Activated CD4-positive, alpha-beta T cell treated with anti-CD3 and anti-CD28 coated beads, Interleukin-2, amount 50 U/mL, for 24 hours (primary cell): ENCODE measurements around the gene WWTR1.

Experiments used
- DNase-seq, 2 donors: peaks; one replicate each; pipeline ENCODE4 v3.0.0-alpha.2; 2020; ENCODE audit warnings: low read depth in 1 of 2, low spot score in 1 of 2

WWTR1 gene

GRCh38 chr3:149536429-149536828 lies 121.4 kb downstream of the WWTR1 start:
- no peak for DNase-seq

GRCh38 chr3:149535333-149535685 lies 122.5 kb downstream of the WWTR1 start:
- no peak for DNase-seq

DNA sequence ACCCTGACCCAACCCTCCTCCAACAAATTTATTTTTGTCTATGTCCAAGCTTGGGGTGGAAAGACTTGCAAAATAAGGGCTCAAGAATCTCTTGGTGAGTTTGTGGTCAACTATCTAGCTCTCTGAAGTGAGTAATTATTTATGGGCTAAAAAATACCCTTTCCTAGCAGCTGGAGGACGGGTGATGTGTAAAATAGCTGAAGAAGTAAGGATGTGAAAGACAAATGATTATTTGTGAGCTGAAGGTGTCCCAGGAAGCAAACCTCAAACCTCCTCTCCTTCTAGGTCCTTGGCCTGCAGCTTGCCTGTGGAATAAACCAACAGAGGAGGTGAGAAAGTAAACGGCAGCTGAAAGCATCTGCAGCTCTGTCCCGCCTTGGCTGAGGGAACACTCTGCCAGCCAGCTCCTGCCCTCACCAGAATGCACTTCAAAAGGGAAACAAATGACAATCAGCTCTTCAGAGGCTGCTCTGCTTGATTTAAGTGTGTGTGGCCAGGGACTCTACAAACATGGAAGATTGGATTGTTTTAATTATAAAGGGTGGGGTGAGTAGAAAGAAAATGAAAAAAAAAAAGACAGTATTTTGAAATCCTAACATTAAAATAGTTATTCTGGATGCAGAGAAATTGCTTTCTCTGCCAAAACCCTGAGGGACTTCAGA lies 123.0 kb downstream of the WWTR1 start:
- DNase-seq: no peak

GRCh38 chr3:149534082-149534481 lies 123.7 kb downstream of the WWTR1 start:
- DNase-seq: no peak

DNA sequence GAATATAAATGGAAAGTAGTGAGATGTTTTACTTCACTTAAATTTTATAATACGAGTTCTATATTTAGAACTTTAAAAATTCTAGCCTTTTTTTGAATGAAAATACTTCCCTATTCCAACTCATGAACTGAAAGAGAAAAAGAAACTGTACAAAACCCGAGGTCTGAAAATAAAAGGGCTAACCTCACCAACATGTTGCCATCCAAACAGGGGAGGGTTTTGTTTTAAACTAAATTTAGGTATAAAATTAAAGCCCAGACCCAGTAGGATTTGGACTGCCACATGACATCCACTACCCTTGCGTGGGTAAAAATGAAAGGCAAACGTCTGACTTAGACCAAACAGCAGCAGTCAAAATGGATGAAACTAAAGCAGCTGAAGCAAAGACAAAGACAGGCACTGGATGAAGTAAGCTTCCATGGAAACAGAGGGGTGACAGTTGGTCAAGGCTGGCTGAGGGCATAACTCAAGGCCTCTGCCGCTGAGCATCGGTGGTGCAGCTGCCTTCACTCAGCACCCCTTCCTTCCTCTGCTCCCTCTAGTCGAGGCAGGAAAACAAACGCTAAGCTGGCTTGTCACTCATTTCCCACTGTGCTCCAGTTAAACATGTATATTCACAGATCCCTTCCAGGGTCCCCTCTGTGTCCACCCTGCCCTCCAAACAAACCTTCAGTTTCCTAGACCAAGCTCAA lies 125.2 kb downstream of the WWTR1 start:
- no peak for DNase-seq

- no peak for DNase-seq
Observed at GRCh38 chr3:149529099-149529498, 128.7 kb downstream of the WWTR1 start.

- DNase-seq: no peak
Observed at GRCh38 chr3:149528340-149528650, 129.5 kb downstream of the WWTR1 start.

DNA sequence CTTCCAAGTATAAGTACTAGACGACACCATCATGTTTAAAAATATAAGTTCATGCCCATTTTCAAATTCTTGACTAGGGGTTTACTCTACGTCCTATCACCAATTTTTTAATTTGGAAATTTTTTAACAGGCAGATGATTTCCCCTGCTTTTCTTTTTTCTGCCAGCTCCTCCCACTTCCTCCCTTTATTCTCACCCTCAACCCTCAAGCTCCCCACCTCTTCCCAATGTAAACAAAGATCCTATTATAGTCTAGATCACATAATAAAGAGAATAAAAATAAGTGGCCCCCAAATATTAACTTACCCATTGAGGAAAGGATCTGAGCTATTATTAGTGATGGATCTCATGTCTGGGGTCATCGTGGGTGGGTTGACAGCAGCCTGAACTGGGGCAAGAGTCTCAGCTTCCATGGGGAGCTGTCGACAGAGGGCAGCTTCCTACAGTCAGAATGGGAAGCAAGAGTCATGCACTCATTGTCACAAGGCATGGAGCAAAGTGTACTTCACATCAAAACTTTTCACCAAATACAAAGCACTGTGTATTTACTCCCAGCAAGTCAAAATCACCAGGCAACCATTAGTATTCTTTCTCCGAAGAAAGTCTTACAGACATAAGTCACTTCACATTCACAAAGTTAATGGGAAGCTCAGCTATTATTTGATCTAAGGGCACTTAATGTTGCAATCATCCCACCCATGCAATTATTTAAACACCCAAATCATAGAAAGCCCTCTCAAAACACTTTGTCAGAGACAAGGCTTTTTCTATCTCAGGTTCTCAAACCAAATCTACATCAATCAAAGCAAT lies 130.1 kb downstream of the WWTR1 start:
- no peak for DNase-seq

DNA sequence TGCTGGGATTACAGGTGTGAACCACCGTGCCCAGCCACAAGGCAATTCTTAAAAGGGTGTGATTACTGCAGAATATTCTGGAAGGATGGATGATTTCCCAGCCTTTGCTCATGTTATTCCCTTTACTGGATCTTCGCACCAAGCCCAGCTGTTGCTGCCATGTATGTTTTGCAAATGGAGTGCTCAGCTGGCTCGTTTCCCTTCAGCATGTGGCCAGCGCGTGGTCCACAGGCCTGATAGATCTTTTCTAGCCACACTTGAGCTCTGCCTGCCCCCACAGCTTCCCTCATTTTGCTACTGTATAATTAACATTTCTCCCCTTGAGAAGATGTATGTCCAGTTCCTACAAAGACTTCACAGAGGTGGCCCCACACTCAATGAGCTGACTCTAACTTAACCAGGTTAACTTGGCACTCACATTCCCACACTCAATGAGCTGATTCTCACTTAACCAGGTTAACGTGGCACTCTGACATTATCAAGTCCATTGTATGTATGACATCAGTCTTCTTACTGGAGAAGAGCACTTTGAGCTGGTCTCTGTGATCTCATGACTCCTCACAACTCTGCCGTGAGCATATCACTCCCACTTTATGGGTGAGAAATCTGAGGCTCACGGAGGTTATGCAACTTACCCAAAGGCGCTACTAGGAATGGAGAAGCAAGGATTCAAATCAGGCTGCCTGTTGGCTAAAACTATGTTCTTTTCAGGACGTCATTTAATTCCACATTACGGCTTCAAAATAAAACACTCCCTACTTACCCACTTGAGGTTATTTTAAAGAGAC lies 134.1 kb downstream of the WWTR1 start:
- no peak for DNase-seq

GRCh38 chr3:149519912-149520311 lies 137.9 kb downstream of the WWTR1 start:
- DNase-seq: no peak

DNA sequence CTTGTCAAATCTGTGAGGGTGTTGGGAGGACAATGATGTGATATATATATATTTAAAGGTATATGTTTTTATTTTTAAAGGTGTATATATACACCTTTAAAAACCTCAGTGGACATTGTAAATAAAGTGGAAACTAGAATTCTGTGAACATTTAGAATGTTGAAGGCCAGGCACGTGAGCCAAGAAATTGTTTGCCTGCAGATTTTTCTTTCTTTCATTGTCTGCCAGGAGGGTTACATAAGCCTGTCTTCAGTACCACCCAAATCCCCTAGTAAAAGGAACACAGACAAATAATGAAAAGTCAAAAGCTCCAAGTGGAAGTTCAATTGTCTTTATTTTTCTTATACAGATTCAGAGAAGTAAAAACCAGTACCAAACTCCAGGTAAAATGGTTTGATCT lies 140.9 kb downstream of the WWTR1 start:
- DNase-seq: no peak

DNA sequence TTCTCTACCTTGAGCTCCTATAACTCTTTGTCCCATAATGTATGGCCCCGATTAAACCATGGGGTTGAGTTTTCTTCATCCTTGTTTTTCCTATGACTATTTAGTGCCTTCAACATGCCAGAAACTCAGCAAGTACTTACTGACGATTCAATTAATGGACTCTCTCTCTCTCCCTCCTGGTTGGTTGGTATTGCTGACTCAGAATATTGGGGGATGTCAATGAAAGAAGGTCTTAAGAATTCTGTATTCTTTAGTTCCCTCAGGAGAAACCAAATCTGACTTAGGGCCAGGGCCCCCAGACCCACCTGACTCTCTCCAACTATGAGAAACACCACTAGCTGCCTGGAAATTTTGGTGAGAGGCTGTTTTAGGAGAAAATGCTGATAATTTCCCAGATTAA lies 142.6 kb downstream of the WWTR1 start:
- no peak for DNase-seq

DNA sequence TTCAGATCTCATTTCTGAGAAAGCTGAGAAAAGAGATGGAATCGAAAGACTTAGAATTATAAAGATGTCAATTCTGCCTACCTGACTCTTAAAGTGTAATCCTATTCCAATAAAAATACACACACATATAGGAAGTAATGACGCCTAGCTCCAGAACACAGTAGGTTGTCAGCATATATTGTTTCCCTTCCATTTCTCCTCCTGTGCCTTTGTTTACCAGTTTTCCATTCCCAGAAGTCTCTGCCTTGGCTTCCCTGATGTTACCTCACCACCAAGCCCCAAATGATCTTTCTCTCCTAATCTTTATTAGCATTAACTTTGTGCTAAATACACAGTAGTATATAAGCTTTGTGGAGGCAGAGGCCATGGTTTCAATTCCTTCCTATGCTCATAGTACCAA lies 143.4 kb downstream of the WWTR1 start:
- no peak for DNase-seq

DNA sequence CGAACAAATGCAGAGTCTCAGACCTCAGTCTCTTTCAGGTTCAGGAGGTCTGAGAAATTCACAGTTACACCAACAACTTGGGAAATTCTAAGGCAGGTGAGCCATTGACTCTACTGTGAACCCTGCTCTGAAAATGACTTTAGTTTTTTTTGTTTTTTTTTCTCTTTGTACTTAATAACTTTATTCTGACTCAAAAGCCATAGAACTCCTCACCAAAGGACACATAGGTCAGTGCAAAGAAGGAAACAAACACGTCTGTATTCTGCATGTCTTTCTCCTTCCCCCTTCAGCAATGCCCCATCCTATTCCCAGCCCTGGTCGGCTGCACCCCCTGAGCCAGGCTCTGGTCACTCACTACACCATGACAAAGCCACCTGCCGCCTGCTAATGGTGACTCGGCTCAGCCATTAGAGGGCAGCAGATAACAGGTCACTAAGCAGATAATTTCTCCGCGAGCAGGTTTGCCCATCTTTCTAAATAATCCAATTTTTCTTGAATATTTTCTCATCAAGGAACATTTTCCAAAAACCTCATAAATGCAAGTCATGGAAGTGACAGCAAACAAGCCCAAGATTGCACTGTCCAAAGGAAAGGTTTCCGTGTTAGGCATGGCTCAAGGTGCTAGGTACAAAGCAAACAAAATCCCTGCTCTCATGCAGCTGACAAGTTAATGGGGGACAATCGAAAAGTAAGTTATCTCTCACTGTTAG lies 145.6 kb downstream of the WWTR1 start:
- no peak for DNase-seq

DNA sequence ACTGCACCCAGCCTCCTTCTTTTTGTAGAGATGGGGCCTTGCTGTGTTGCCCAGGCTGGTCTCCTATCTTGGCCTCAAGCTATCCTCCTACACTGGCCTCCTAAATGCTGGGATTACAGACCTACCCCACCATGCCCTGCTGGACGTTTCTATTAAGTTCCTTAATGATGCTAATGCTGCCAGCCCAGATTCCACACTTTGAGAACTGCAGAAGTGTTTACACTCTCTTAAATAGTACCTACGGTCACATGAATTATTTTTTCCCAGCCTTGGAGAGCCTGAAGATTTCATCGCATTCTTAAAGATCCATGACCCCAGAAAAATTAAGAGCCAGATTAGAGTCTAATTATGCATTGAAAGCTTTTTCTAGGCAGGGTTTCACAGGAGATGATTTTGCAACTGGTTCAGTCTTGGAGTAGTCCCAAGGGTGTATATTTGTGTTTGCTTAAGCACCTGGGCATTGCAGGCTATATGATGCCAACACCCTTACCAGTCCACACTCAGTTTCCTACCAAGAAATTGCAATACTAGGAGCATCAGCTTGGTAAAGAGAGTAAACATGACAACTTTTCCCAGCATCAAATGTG lies 146.7 kb downstream of the WWTR1 start:
- no peak for DNase-seq

DNA sequence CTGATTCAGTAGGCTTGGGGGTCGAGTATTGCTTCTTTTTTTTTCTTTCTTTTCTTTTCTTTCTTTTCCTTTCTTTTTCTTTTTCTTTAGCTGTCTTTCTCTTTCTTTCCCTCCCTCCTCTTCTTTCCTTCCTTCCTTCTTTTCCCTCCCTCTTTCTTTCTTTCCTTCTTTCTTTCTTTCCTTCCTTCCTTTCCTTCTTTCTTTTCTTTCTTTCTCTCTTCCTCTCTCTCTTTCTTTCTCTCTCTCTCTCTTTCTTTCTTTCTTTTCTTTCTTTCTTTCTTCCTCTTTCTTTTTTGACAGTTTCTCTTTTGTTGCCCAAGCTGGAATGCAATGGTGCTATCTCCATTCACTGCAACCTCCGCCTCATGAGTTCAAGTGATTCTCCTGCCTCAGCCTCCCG lies 147.3 kb downstream of the WWTR1 start:
- no peak for DNase-seq

GRCh38 chr3:149509526-149509925 lies 148.3 kb downstream of the WWTR1 start:
- DNase-seq: no peak

DNA sequence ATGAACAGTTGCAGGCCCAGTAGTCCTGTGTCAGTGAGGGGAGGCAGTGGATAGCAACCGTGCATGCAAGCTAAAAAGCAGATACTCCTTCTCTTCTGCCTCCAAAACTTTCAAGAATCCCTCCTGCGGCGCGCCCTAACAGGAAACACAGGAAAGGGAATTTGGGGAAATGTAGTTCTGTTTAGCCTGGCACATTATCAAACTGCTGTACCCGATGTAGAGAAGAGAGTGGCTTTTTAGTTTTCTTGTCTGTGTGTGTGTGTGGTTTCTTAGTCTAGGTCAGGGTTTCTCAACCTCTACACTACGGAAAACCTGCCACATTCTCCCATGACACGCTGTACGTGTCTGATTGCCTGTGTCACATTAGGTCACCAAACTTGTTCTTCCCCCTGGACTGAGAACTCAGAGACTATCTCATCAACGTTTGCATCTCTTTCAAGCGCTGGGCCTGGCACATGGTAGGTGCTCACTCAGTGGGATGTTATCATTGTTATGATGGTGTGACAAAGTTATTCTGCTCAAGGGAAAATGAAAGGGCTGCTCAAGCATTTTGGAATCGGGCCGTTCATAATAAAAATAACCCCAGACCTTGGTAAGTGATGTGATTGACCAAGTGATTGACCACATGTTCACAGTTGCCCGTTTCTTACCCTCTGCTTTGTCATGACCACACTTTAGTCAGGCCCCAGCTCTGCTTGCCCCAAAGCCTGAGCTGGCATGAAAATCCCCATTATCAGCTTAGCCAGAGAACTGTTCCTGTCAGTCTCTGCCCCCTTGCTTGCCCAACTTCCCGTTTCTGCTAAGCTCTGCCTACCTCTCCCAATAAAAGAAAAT lies 150.1 kb downstream of the WWTR1 start:
- no peak for DNase-seq

DNA sequence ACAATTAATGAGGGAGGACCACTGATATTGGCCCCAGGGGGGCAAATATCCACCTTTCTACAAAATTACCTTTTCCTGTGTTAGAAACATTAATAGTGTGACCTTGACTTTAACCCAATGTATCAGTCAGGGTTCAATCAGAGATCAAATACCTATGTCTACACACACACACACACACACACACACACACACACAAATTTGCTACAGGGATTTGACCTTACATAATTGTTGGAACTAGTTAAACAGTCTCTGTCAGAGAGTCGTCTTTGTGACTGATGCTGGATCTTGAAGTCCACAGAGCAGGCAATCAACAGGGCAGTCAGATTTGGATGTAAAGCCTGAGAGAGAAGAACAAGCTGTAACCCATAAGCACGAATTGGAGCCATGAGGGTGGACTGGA lies 150.9 kb downstream of the WWTR1 start:
- DNase-seq: no peak

DNA sequence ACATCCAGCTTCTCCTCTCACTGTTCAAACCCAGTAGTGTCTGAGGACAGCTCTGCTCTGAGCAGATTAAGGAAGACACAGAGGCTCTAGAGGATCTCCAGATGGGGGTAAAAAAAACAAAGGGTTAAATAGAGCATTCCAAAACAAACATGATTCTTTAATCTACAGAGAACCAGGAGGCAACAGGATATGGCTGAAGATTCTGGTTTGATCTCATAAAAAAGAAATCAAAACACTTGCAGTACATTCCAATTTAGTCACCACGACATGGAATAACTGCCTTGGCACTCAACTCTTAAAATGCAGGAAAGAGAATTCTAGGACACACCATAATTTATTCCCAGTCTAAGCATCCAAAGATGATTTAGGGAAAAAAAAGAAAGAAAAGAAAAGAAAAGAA lies 151.3 kb downstream of the WWTR1 start:
- no peak for DNase-seq
